GM12878 (cell line): ENCODE data around the gene AOPEP. TPM values are rescaled to one million over a fixed set of nuclear protein-coding genes. Genes with fewer than 3 reads are reported as not detected.

Source experiments
- ATAC-seq: fragments of 200-7000 bp; cut with Tn5 transposase; 3 replicates; pipeline ENCODE4 v1.9.1; 2020; ENCODE audit warnings: mild to moderate bottlenecking, moderate library complexity
- BruUV-seq: library from RNA; stranded (reverse); fragments of 400-500 nt; replicated peaks from 2 replicates; lab custom pipeline; 2021; lab: Mats Ljungman, UMichigan
- CTCF ChIA-PET: fragments of 300-600 bp; sonication (Branson Sonifier 250); formaldehyde crosslinking; extraction: SDS; loops from one replicate; lab custom pipeline; 2021; ENCODE audit warnings: inconsistent platforms; lab: Yijun Ruan, JAX
- POLR2A ChIA-PET: fragments of 350-600 bp; formaldehyde crosslinking; extraction: SDS; loops from one replicate; lab custom pipeline; 2021; ENCODE audit warnings: inconsistent platforms; lab: Charles Lee
- RAD21 ChIA-PET: fragments of 300-600 bp; sonication (Branson Sonifier 250); formaldehyde crosslinking; loops from one replicate; lab custom pipeline; 2023; ENCODE audit warnings: antibody characterized with exemption; ENCODE audit not compliant: unreplicated experiment; lab: Charles Lee
- SMC1A ChIA-PET: fragments of 300-600 bp; sonication (Branson Sonifier 250); formaldehyde crosslinking; loops from one replicate; lab custom pipeline; 2023; ENCODE audit not compliant: unreplicated experiment, uncharacterized antibody; lab: Charles Lee
- DNase-seq: peaks from one replicate; pipeline ENCODE4 v3.0.0-alpha.2; 2011; ENCODE audit warnings: low read depth, low spot score
- FAIRE-seq: peaks from 3 replicates; lab custom pipeline; 2011; peaks lifted over from hg19 to GRCh38; lab: Jason Lieb, UNC
- H2AFZ ChIP-seq: 2 replicates; pipeline ENCODE4 v1.6.0; 2011; ENCODE audit warnings: low read depth, low read length, control low read depth; ENCODE audit not compliant: control insufficient read depth
- H3K27ac ChIP-seq: 2 replicates; pipeline ENCODE4 v1.5.1; 2011; ENCODE audit warnings: control low read depth; ENCODE audit not compliant: control insufficient read depth, insufficient read depth
- H3K27me3 ChIP-seq, 2 experiments: replicated peaks in 1 of 2; 2 replicates each; pipeline versions ENCODE4 v1.6.0 to v1.6.1; 2011; ENCODE audit warnings: low read length in 1 of 2; ENCODE audit not compliant: control insufficient read depth in 2 of 2, insufficient read depth in 2 of 2
- H3K36me3 ChIP-seq, 2 experiments: 2 replicates each; pipeline ENCODE4 v1.5.1; 2011; ENCODE audit warnings: low read length in 1 of 2; ENCODE audit not compliant: control insufficient read depth in 2 of 2, insufficient read depth in 2 of 2
- H3K4me1 ChIP-seq: 2 replicates; pipeline ENCODE4 v1.6.1; 2011; ENCODE audit warnings: mild to moderate bottlenecking, low read length, moderate library complexity, mixed read lengths; ENCODE audit not compliant: control insufficient read depth, insufficient read depth
- H3K4me2 ChIP-seq: 2 replicates; pipeline ENCODE4 v1.6.0; 2011; ENCODE audit warnings: control low read depth; ENCODE audit not compliant: control insufficient read depth, insufficient read depth
- H3K4me3 ChIP-seq: fragments of 200-600 bp; sonication (generic); 2 replicates; pipeline ENCODE4 v1.5.1; 2016
- H3K79me2 ChIP-seq: 2 replicates; pipeline ENCODE4 v1.6.0; 2011; ENCODE audit warnings: low read length; ENCODE audit not compliant: control insufficient read depth, insufficient read depth
- H3K9ac ChIP-seq: 2 replicates; pipeline ENCODE4 v1.8.0; 2011; ENCODE audit warnings: low read length, control low read depth, mixed read lengths; ENCODE audit not compliant: control insufficient read depth, insufficient read depth
- H3K9me3 ChIP-seq: replicated peaks from 3 replicates; pipeline ENCODE4 v1.5.1; 2011; ENCODE audit warnings: mild to moderate bottlenecking, low read length; ENCODE audit not compliant: control insufficient read depth, insufficient read depth
- H4K20me1 ChIP-seq: 2 replicates; pipeline ENCODE4 v1.6.0; 2011; ENCODE audit not compliant: control insufficient read depth, insufficient read depth
- BCLAF1 ChIP-seq: fragments of 450-650 bp; IDR thresholded peaks from 2 replicates; pipeline ENCODE4 v1.6.1; 2017; ENCODE audit warnings: antibody characterized with exemption, mild to moderate bottlenecking, moderate library complexity
- CBX3 ChIP-seq: fragments of 200-600 bp; sonication (generic); IDR thresholded peaks from 2 replicates; pipeline ENCODE4 v1.6.1; 2016; ENCODE audit warnings: low read depth, borderline replicate concordance
- FOXK2 ChIP-seq: fragments of 450-650 bp; IDR thresholded peaks from 2 replicates; pipeline ENCODE4 v1.6.1; 2017; ENCODE audit warnings: mild to moderate bottlenecking, moderate library complexity
- TBL1XR1 ChIP-seq: IDR thresholded peaks from 2 replicates; pipeline ENCODE4 v1.6.1; 2012; ENCODE audit warnings: low read depth, low read length, improper control_type of control experiment
- WGBS: methylation state at CpG from one replicate; pipeline ENCODE4 v1.1.6; 2016; ENCODE audit warnings: low lambda C conversion rate; ENCODE audit not compliant: insufficient replicate concordance, insufficient coverage; ENCODE audit errors: missing lambda C conversion rate; 5-methylcytosine and 5-hydroxymethylcytosine counted together
- in situ Hi-C: fragments of 300-500 bp; cut with MboI; formaldehyde crosslinking; loops from 9 replicates; pipeline ENCODE4 v1.14.3; 2018; ENCODE audit warnings: mixed read lengths
- intact Hi-C: fragments of 100-400 bp; cut with micrococcal nuclease; formaldehyde crosslinking; loops from one replicate; pipeline ENCODE4 v1.14.2; 2022; ENCODE audit not compliant: unreplicated experiment
- polyA plus RNA-seq, 11 experiments: library from polyadenylated mRNA; depleted of rRNA in 4 of 11; unstranded in 6 of 11; stranded (reverse) in 5 of 11; fragments of >200 nt; fragmentation: Nextera tagmentation in 4 of 11; fragmentation: Illumina TruSeq in 1 of 11; extraction: Ambion mirVana in 4 of 11; extraction: Trizol in 1 of 11; gene quantifications; 1 replicate in 1 of 11; 2 replicates in 10 of 11; pipeline versions ENCODE4 v1.2.1 to v1.2.3, GENCODE V29; 2011 to 2016; ENCODE audit warnings: inconsistent platforms in 2 of 11, missing spikeins in 2 of 11, low read depth in 1 of 11
- total RNA-seq, 4 experiments: library from RNA; depleted of rRNA in 3 of 4; stranded (reverse); fragments of >200 nt in 3 of 4; fragmentation: Illumina TruSeq in 1 of 4; extraction: Trizol in 1 of 4; gene quantifications; 2 replicates each; pipeline versions ENCODE4 v1.2.1 to v1.2.3, GENCODE V29; 2013 to 2021

Gene AOPEP
- total and polyA plus RNA-seq, 10 of the 15 experiments (the other 5 are each of a cell fraction or from before 2014, with no cell fraction given): 2.3 to 16.9 (median 10.1) TPM

GRCh38 chr9:94971378-94972131 lies 245.1 kb downstream of the AOPEP start:
- no TSS peak for BruUV-seq
- H2AFZ ChIP-seq: no peak overlapping the region
- ChIA-PET SMC1A (no interaction called here), CTCF (no interaction called here), POLR2A (interaction anchor here (0.6 kb wide), 1 partner anchor 303 kb away, joined by 3 read pairs; no protein-coding TSS in a partner anchor), RAD21 (no interaction called here)
- in situ Hi-C loops (no loop called here), intact Hi-C loops (no loop called here)
- WGBS: 89% methylated on average over 13 of the region's 13 CpGs
- H3K36me3 ChIP-seq: no peaks in the 10 kb centered on the region
- no peaks in the 10 kb centered on the region for H4K20me1 ChIP-seq
- no peak overlapping the region for H3K4me2 ChIP-seq
- H3K27ac ChIP-seq: no peak overlapping the region
- no peak for DNase-seq
- H3K79me2 ChIP-seq: no peaks in the 10 kb centered on the region
- H3K9me3 ChIP-seq: no peaks in the 10 kb centered on the region
- no peak for ATAC-seq
- no peak overlapping the region for H3K4me3 ChIP-seq
- no peaks in the 10 kb centered on the region for H3K27me3 ChIP-seq
- no peak for FAIRE-seq
- TF ChIP-seq CBX3 (no peak), TBL1XR1 (no peak), BCLAF1 (no peak), FOXK2 (no peak)
- H3K4me1 ChIP-seq: no peaks in the 10 kb centered on the region
- no peak overlapping the region for H3K9ac ChIP-seq
